SK-N-SH treated with all-trans-retinoic acid at 6 μM for 48 hours (cell line): ENCODE data around the gene ARID2.

Source experiments
- ATAC-seq: fragments of 200-7000 bp; cut with Tn5 transposase; 3 replicates; pipeline ENCODE4 v1.9.1; 2020; ENCODE audit warnings: mild to moderate bottlenecking, moderate library complexity
- ARNTL ChIP-seq: fragments of 450-650 bp; formaldehyde crosslinking; IDR thresholded peaks from 2 replicates; pipeline ENCODE4 v1.5.0; 2020; ENCODE audit warnings: low read depth, mild to moderate bottlenecking, moderate library complexity, borderline replicate concordance
- BACH2 ChIP-seq: fragments of 250-450 bp; sonication (Bioruptor Pico); IDR thresholded peaks from 2 replicates; pipeline ENCODE4 v1.9.0; 2021; ENCODE audit warnings: mild to moderate bottlenecking, borderline replicate concordance
- CSDC2 ChIP-seq: fragments of 250-450 bp; sonication (Bioruptor Pico); IDR thresholded peaks from 2 replicates; pipeline ENCODE4 v1.5.0; 2020; ENCODE audit warnings: mild to moderate bottlenecking, moderate library complexity
- CSRNP3 ChIP-seq: fragments of 250-450 bp; sonication (Bioruptor Pico); IDR thresholded peaks from 2 replicates; pipeline ENCODE4 v1.5.1; 2021; ENCODE audit warnings: mild to moderate bottlenecking, moderate library complexity
- ESRRG ChIP-seq: fragments of 250-450 bp; sonication (Bioruptor Pico); IDR thresholded peaks from 2 replicates; pipeline ENCODE4 v1.6.1; 2021; ENCODE audit warnings: mild to moderate bottlenecking
- ISL1 ChIP-seq: fragments of 250-450 bp; sonication (Bioruptor Pico); IDR thresholded peaks from 2 replicates; pipeline ENCODE4 v2.1.2; 2022; ENCODE audit warnings: mild to moderate bottlenecking, moderate library complexity
- OSR1 ChIP-seq: fragments of 250-450 bp; sonication (Bioruptor Pico); IDR thresholded peaks from 2 replicates; pipeline ENCODE4 v1.8.0; 2022; ENCODE audit warnings: moderate library complexity, mild to moderate bottlenecking, inconsistent platforms
- POU6F1 ChIP-seq: fragments of 250-450 bp; sonication (Bioruptor Pico); IDR thresholded peaks from 2 replicates; pipeline ENCODE4 v1.8.0; 2021; ENCODE audit warnings: low read depth, mild to moderate bottlenecking, moderate library complexity, borderline replicate concordance
- PPARA ChIP-seq: fragments of 250-450 bp; sonication (Bioruptor Pico); IDR thresholded peaks from 2 replicates; pipeline ENCODE4 v1.5.0; 2020; ENCODE audit warnings: mild to moderate bottlenecking, borderline replicate concordance
- RARB ChIP-seq: fragments of 250-450 bp; sonication (Bioruptor Pico); IDR thresholded peaks from 2 replicates; pipeline ENCODE4 v1.8.0; 2021; ENCODE audit warnings: mild to moderate bottlenecking, moderate library complexity
- SNAI2 ChIP-seq: fragments of 250-450 bp; sonication (Bioruptor Pico); IDR thresholded peaks from 2 replicates; pipeline ENCODE4 v1.5.0; 2020; ENCODE audit warnings: mild to moderate bottlenecking, moderate library complexity
- TCF4 ChIP-seq: fragments of 250-450 bp; sonication (Bioruptor Pico); IDR thresholded peaks from 2 replicates; pipeline ENCODE4 v1.8.0; 2021; ENCODE audit warnings: mild to moderate bottlenecking, moderate library complexity, borderline replicate concordance
- TOX ChIP-seq: fragments of 250-450 bp; sonication (Bioruptor Pico); IDR thresholded peaks from 2 replicates; pipeline ENCODE4 v1.8.0; 2021; ENCODE audit warnings: mild to moderate bottlenecking, moderate library complexity, borderline replicate concordance
- ZC3H10 ChIP-seq: fragments of 250-450 bp; sonication (Bioruptor Pico); IDR thresholded peaks from 2 replicates; pipeline ENCODE4 v1.5.1; 2021; ENCODE audit warnings: mild to moderate bottlenecking, moderate library complexity
- ZFP3 ChIP-seq: fragments of 250-450 bp; sonication (Bioruptor Pico); IDR thresholded peaks from 2 replicates; pipeline ENCODE4 v1.5.0; 2020; ENCODE audit warnings: mild to moderate bottlenecking, moderate library complexity
- ZFP30 ChIP-seq: fragments of 450-650 bp; formaldehyde crosslinking; IDR thresholded peaks from 2 replicates; pipeline ENCODE4 v1.5.0; 2022; ENCODE audit warnings: mild to moderate bottlenecking, moderate library complexity
- ZNF565 ChIP-seq: fragments of 450-650 bp; formaldehyde crosslinking; conservative IDR thresholded peaks from 2 replicates; pipeline ENCODE4 v1.5.0; 2020; ENCODE audit warnings: low read depth, mild to moderate bottlenecking, moderate library complexity
- ZNF70 ChIP-seq: fragments of 450-650 bp; formaldehyde crosslinking; IDR thresholded peaks from 2 replicates; pipeline ENCODE4 v1.5.0; 2020; ENCODE audit warnings: mild to moderate bottlenecking, moderate library complexity
- ZNF8 ChIP-seq: fragments of 450-650 bp; formaldehyde crosslinking; IDR thresholded peaks from 2 replicates; pipeline ENCODE4 v1.5.0; 2020; ENCODE audit warnings: mild to moderate bottlenecking, moderate library complexity
- TF ChIP-seq, protein P1 (sequence below): fragments of 250-450 bp; sonication (Bioruptor Pico); IDR thresholded peaks from 2 replicates; pipeline ENCODE4 v1.5.0; 2020; ENCODE audit warnings: mild to moderate bottlenecking, moderate library complexity
- TF ChIP-seq, protein P2 (sequence below): fragments of 250-450 bp; sonication (Bioruptor Pico); IDR thresholded peaks from 2 replicates; pipeline ENCODE4 v1.8.0; 2020; ENCODE audit warnings: mild to moderate bottlenecking, moderate library complexity, borderline replicate concordance

ARID2 gene

GRCh38 chr12:45712319-45712718 is 17.2 kb upstream of the ARID2 start (continued):
- no peak for TF ChIP-seq PPARA (CRISPR knock-in tag)
- TF ChIP-seq ZFP3 (CRISPR knock-in tag), result no peak
- TF ChIP-seq BACH2 (CRISPR knock-in tag), result no peak
- no peak for TF ChIP-seq ISL1
- no peak for TF ChIP-seq ZC3H10
- TF ChIP-seq OSR1, result no peak
- no peak for TF ChIP-seq ARNTL (CRISPR knock-in tag)
- no peak for TF ChIP-seq ESRRG (CRISPR knock-in tag)
- TF ChIP-seq ZNF565, result no peak

DNA sequence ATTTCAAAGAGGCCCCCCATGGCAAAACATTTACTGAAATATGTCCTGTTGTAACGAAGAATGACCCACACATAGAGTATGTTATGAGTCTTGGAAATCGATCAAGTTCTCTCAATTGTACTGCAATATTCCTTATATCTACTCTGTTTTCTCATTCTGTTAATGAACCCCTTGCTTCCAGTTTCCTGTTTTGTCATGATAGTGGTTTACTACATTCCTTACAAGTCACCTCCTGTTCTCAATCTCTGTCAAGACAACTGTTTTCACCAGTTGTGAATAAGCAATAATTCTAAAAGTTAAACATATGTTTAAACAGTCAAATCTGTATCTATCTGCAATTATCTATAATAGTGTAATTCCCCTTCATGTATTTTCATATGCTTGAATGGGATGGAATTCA is 16.4 kb upstream of the ARID2 start:
- TF ChIP-seq ISL1, result no peak
- TF ChIP-seq TOX (CRISPR knock-in tag), result no peak
- no peak for ATAC-seq

DNA sequence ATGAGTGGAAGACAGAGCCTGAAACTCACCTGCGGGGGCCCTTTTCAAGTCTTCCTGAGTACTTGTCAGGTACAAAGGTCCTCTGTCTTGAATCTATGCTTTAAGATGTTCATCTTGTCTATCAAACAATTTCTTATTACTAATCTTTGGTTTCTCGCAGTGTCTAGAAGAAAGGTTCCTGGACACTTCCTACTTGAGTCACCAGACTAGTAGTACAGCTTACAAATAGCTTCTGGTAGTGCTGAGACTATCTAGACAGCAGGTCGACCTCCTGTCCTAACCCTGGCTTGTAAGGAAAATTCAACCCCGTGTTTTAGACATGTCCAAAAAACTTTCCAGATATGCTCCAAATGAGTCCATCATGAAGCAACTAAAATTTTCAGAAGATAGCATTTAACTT is 11.2 kb upstream of the ARID2 start:
- ATAC-seq, result no peak
- TF ChIP-seq TOX (CRISPR knock-in tag) (no peak), POU6F1 (CRISPR knock-in tag) (no peak), ZNF8 (CRISPR knock-in tag) (no peak), ESRRG (CRISPR knock-in tag) (no peak), ISL1 (no peak), CSDC2 (CRISPR knock-in tag) (no peak), SNAI2 (CRISPR knock-in tag) (no peak), OSR1 (no peak), ZFP30 (CRISPR knock-in tag) (no peak), ZNF565 (no peak)
- TF ChIP-seq, protein P1, sequence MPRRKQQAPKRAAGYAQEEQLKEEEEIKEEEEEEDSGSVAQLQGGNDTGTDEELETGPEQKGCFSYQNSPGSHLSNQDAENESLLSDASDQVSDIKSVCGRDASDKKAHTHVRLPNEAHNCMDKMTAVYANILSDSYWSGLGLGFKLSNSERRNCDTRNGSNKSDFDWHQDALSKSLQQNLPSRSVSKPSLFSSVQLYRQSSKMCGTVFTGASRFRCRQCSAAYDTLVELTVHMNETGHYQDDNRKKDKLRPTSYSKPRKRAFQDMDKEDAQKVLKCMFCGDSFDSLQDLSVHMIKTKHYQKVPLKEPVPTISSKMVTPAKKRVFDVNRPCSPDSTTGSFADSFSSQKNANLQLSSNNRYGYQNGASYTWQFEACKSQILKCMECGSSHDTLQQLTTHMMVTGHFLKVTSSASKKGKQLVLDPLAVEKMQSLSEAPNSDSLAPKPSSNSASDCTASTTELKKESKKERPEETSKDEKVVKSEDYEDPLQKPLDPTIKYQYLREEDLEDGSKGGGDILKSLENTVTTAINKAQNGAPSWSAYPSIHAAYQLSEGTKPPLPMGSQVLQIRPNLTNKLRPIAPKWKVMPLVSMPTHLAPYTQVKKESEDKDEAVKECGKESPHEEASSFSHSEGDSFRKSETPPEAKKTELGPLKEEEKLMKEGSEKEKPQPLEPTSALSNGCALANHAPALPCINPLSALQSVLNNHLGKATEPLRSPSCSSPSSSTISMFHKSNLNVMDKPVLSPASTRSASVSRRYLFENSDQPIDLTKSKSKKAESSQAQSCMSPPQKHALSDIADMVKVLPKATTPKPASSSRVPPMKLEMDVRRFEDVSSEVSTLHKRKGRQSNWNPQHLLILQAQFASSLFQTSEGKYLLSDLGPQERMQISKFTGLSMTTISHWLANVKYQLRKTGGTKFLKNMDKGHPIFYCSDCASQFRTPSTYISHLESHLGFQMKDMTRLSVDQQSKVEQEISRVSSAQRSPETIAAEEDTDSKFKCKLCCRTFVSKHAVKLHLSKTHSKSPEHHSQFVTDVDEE (CRISPR knock-in tag), result no peak
- TF ChIP-seq, all 23 proteins: peak for 0

- ATAC-seq, result no peak
- TF ChIP-seq POU6F1 (CRISPR knock-in tag), result no peak
- no peak for TF ChIP-seq ZNF8 (CRISPR knock-in tag)
- TF ChIP-seq PPARA (CRISPR knock-in tag), result no peak
- TF ChIP-seq, protein P1 (CRISPR knock-in tag), result no peak
- no peak for TF ChIP-seq TOX (CRISPR knock-in tag)
- no peak for TF ChIP-seq RARB
- no peak for TF ChIP-seq ZNF70 (CRISPR knock-in tag)
- no peak for TF ChIP-seq ISL1
- TF ChIP-seq ZFP30 (CRISPR knock-in tag), result no peak
- no peak for TF ChIP-seq ESRRG (CRISPR knock-in tag)
- TF ChIP-seq CSRNP3, result no peak
- TF ChIP-seq ZC3H10, result no peak
- no peak for TF ChIP-seq BACH2 (CRISPR knock-in tag)
- TF ChIP-seq TCF4 (CRISPR knock-in tag), result no peak
- TF ChIP-seq, protein P2, sequence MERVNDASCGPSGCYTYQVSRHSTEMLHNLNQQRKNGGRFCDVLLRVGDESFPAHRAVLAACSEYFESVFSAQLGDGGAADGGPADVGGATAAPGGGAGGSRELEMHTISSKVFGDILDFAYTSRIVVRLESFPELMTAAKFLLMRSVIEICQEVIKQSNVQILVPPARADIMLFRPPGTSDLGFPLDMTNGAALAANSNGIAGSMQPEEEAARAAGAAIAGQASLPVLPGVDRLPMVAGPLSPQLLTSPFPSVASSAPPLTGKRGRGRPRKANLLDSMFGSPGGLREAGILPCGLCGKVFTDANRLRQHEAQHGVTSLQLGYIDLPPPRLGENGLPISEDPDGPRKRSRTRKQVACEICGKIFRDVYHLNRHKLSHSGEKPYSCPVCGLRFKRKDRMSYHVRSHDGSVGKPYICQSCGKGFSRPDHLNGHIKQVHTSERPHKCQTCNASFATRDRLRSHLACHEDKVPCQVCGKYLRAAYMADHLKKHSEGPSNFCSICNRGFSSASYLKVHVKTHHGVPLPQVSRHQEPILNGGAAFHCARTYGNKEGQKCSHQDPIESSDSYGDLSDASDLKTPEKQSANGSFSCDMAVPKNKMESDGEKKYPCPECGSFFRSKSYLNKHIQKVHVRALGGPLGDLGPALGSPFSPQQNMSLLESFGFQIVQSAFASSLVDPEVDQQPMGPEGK (CRISPR knock-in tag), result no peak
- no peak for TF ChIP-seq CSDC2 (CRISPR knock-in tag)
- TF ChIP-seq ZFP3 (CRISPR knock-in tag), result no peak
Measured at GRCh38 chr12:45720069-45720468, 9.4 kb upstream of the ARID2 start.
